GM18907 (cell line): ENCODE measurements around the gene KCNAB2.

ENCODE experiments used
- ATAC-seq: cut with Tn5 transposase; IDR thresholded peaks from one replicate; pipeline ENCODE4 v1.9.1; 2021; ENCODE audit warnings: mild to moderate bottlenecking, moderate library complexity; ENCODE audit not compliant: unreplicated experiment

Gene KCNAB2

DNA sequence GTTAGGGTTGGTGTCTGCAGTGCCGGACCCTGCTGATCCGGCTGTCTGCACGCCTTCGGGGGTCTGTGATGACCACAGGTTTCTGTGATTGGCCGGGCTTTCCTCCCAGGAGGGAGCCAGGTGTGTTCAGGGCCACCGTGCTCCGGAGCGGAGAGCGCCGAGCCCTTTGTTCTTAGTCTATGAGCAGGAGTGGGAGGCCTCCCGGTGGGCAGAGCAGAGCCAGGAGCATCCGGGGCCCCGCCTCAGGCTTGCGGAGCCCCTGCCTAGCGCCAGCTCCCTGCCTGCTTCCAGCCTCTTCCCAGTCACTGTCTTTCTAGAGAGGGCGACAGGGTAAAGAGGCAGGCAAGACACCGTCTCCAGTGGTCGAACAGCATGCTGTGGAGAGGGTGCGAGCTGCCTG, 31.8 kb downstream of the KCNAB2 start:
- no peak for ATAC-seq

DNA sequence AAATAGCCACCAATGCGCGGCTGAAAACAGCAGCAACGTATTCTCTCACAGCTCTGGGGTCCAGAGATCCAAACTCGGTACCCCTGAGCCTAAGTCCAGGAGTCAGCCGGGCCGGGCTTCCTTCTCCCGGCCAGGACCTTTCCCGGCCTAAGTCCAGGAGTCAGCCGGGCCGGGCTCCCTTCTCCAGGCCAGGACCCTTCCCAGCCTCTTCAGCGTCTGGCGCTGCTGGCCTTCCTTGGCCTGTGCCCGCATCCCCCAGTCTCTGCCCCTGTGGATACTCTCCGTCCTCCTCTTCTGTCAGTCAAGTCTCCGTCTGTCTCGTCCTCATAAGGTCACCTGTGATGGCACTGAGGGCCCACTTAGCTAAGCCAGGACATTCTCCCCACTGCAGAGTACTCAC, 32.2 kb downstream of the KCNAB2 start:
- ATAC-seq, result no peak

DNA sequence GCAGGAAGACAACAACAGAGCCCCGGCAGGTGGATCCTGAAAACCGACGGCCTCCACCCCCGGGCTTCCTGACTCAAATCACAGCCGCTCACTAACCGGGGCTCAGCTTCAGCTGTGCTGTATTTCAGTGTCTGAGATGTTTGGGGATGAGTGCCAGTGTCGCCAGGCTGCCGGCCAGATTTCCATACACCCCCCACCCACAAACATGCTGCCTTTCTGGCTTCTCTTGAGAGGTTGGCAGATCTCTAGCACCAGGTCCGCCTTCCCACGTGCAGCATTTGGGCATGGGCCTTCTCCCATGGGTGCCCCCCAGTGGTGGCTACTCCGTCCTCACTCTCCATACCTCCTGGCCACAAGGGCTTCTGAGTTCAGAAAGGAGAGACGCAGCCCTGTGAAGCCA, 34.8 kb downstream of the KCNAB2 start:
- ATAC-seq, result no peak

DNA sequence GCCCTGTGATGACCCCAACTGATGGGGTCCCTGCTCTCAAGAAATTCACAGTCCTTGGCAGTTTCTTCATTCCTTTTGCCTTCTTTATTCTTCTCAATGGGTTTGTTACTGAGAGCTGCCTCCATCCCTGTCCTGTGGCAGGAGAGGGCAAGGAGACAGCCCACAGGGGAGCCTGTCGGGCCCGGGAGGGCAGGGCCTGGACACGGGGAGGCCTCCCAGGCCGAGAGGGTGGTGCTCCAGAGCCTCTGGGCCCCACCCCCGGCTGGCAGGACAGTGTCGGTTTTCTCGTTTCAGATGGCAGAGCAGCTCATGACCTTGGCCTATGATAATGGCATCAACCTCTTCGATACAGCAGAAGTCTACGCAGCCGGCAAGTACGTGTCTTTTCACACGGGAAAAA, 36.2 kb downstream of the KCNAB2 start:
- no peak for ATAC-seq

- no peak for ATAC-seq
Observed at GRCh38 chr1:6082430-6082971, 36.8 kb downstream of the KCNAB2 start.

- no peak for ATAC-seq
Observed at GRCh38 chr1:6083385-6083784, 37.7 kb downstream of the KCNAB2 start.

DNA sequence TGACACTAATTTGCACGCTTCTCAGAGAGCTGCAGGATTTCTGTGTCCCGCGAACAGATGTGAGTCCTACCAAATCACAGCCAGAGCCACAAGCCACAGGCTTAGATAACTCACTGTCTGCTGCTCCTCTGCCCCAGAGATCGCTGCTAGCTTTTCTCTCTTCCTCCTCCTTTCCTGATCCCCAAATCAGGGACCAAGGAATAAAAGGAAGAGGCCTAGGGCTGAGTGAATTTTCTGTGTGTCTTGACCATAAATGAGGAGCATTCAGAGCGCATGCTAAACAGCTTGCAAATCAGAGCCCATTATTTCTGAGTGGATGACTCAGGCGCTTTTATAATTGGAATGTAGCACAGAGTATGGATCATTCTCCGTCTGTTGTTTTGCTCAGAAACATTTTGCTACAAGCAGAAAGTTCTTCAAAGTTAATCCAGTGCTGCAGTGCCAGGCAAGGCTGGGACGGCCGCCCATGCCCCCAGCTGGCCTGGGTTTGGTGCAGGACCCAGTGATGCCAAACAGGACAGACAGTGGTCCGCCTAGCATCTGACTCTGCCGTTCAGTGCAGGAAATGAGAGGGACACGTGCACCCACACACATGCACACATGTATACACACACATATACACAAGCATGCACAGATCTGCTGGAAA, 38.2 kb downstream of the KCNAB2 start:
- ATAC-seq, result no peak

DNA sequence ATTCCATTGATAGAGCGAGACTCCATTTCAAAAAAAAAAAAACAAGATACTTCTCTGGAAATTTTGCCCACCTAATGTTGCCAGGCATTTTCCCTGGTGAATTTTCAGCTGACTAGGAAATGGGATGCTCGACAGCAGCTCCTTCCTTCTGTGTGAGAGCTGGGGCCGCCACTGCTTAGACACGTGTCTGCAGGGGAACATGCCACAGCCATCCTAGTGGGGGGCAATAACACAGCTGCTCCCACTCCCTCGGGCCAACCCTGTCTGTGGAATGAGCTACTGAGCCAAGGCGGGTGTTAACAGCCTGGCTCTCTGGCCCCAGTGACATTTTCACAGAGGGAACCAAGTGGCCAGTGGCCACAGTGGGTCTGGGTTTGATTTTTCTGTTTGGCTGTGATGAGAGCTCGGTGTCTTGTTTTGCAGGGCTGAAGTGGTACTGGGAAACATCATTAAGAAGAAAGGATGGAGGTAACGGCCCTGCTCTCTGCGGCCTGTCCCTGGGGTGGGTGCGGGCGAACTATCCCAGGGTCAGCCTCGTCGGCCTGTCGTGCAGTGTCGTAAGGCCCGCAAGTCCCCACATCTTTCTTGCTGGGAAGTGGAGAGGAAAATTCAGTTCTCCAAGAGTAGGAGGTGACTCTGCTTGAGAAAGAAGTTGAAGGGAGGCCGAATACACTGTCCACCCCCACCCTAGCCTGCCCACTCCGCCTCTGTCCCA, 39.2 kb downstream of the KCNAB2 start:
- ATAC-seq, result no peak

- no peak for ATAC-seq
Observed at GRCh38 chr1:6085666-6086065, 40.0 kb downstream of the KCNAB2 start.

- no peak for ATAC-seq
Observed at GRCh38 chr1:6086358-6086757, 40.7 kb downstream of the KCNAB2 start.

GRCh38 chr1:6086762-6087376, 41.2 kb downstream of the KCNAB2 start:
- ATAC-seq, result no peak

- ATAC-seq, result no peak
Observed at GRCh38 chr1:6087377-6087772, 41.7 kb downstream of the KCNAB2 start.

DNA sequence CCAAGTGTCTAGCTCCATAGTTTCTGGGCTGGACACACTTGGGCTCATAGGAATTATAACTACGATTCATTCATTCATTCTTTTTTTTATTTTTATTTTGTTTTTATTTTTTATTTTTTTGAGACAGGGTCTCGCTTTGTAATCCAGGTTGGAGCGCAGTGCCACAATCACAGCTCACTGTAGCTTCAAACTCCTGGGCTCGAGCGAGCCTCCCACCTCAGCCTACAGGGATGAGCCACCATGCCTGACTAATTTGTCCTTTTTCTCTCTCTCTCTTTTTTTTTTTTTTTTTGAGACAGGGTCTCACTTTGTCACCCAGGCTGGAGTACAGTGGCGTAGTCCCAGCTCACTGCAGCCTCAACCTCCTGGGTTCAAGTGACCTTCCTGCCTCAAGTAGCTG, 42.3 kb downstream of the KCNAB2 start:
- no peak for ATAC-seq

DNA sequence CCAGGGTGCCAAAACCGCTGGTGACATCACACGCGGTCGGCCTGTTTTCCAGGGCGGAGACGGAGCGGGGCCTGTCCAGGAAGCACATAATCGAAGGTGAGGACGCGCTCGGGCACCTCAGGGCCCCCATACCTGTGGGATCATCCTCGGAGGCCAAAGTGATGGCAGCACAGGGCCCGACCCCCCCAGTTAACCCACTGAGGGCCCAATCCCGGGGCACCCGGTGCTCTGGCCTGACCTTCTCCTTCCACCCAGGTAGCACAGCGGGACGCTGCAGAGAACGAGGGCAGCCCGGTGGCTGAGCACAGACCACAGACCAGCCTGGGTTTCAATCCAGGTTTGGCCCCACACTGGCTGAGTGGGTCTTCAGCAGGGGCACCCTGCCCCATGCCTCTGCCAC, 43.3 kb downstream of the KCNAB2 start:
- no peak for ATAC-seq

- ATAC-seq, result no peak
Observed at GRCh38 chr1:6090288-6090687, 44.6 kb downstream of the KCNAB2 start.

GRCh38 chr1:6090996-6091822, 45.5 kb downstream of the KCNAB2 start:
- no peak for ATAC-seq

GRCh38 chr1:6091823-6092109, 46.1 kb downstream of the KCNAB2 start:
- ATAC-seq, result no peak

GRCh38 chr1:6092211-6092610, 46.5 kb downstream of the KCNAB2 start:
- ATAC-seq, result no peak

DNA sequence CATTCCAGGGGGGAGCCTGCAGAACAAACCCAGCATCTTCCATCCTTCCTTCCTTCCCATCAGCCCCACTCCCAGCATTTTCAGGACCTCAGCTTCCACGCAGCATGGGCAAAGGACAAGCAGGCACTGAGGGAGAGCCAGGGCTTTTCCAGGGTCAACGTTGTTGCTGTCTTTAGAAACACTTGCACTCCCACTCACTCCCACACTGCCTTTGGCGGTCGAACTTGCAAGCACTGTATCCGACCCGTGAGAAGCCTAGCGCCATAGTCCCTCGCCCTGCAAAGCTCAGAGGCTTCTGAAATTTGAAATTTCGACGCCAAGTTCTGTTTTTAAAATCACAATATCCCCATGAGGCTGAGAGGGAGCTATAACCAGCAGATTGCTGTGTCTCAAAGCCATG, 47.4 kb downstream of the KCNAB2 start:
- ATAC-seq, result no peak

GRCh38 chr1:6093611-6094010, 47.9 kb downstream of the KCNAB2 start:
- ATAC-seq, result no peak

- no peak for ATAC-seq
Observed at GRCh38 chr1:6094246-6094645, 48.6 kb downstream of the KCNAB2 start.
